Osteocyte (in vitro differentiated cells): ENCODE measurements around the gene MSX2. TPM values are rescaled to one million over a fixed set of nuclear protein-coding genes. Genes with fewer than 3 reads are reported as not detected.
A peak's percentile ranks its signal among the peaks of the same experiment; 100 is the strongest.

ENCODE experiments used
- DNase-seq: peaks from one replicate; pipeline ENCODE4 v3.0.0; 2021; ENCODE audit warnings: mixed read lengths; ENCODE audit not compliant: unreplicated experiment; ENCODE audit errors: extremely low spot score
- H3K27ac Mint-ChIP-seq: one replicate; pipeline ENCODE4 v1.8.0; 2021; ENCODE audit warnings: mild to moderate bottlenecking, mixed read lengths; ENCODE audit not compliant: unreplicated experiment
- H3K27me3 Mint-ChIP-seq: one replicate; pipeline ENCODE4 v1.8.0; 2021; ENCODE audit warnings: mixed read lengths; ENCODE audit not compliant: unreplicated experiment
- H3K36me3 Mint-ChIP-seq: one replicate; pipeline ENCODE4 v1.8.0; 2021; ENCODE audit warnings: mixed read lengths; ENCODE audit not compliant: unreplicated experiment
- H3K4me1 Mint-ChIP-seq: one replicate; pipeline ENCODE4 v1.8.0; 2021; ENCODE audit warnings: mixed read lengths; ENCODE audit not compliant: unreplicated experiment
- H3K4me3 Mint-ChIP-seq: one replicate; pipeline ENCODE4 v1.8.0; 2021; ENCODE audit warnings: mild to moderate bottlenecking, moderate library complexity, mixed read lengths; ENCODE audit not compliant: unreplicated experiment
- H3K9me3 Mint-ChIP-seq: one replicate; pipeline ENCODE4 v1.8.0; 2021; ENCODE audit warnings: mixed read lengths; ENCODE audit not compliant: unreplicated experiment
- total RNA-seq: library from RNA; stranded (reverse); gene quantifications from 2 replicates; pipeline ENCODE4 v1.2.1, GENCODE V29; 2021
- TF ChIP-seq, protein P1 (sequence below): fragments of 200-600 bp; sonication (generic); IDR thresholded peaks from 2 replicates; pipeline ENCODE4 v1.5.0; 2021; ENCODE audit warnings: antibody characterized with exemption, mild to moderate bottlenecking, moderate library complexity

MSX2 gene
- total RNA-seq, 1 donor from 2014 or later = 31.9 TPM

DNA sequence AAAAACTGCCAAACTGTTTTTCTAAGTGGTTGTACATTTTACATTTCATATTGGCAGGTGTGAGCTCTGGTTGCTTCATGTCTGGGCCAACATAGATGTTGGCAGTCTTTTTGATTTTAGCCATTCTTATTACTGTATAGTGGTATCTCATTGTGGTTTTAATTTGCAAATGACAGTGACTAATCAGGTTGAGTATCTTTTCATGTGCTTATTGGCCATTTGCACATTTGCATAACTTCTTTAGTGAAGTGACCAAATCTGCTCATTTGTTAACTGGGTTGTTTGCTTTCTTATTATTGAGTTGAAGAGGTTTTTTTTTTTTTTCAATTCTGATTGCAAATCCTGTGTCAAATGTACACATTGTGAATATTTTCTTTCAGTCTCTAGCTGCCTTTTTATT is 36.9 kb upstream of the MSX2 start:
- H3K9me3 Mint-ChIP-seq = no peaks in the 10 kb centered on the region
- no peak for DNase-seq

DNA sequence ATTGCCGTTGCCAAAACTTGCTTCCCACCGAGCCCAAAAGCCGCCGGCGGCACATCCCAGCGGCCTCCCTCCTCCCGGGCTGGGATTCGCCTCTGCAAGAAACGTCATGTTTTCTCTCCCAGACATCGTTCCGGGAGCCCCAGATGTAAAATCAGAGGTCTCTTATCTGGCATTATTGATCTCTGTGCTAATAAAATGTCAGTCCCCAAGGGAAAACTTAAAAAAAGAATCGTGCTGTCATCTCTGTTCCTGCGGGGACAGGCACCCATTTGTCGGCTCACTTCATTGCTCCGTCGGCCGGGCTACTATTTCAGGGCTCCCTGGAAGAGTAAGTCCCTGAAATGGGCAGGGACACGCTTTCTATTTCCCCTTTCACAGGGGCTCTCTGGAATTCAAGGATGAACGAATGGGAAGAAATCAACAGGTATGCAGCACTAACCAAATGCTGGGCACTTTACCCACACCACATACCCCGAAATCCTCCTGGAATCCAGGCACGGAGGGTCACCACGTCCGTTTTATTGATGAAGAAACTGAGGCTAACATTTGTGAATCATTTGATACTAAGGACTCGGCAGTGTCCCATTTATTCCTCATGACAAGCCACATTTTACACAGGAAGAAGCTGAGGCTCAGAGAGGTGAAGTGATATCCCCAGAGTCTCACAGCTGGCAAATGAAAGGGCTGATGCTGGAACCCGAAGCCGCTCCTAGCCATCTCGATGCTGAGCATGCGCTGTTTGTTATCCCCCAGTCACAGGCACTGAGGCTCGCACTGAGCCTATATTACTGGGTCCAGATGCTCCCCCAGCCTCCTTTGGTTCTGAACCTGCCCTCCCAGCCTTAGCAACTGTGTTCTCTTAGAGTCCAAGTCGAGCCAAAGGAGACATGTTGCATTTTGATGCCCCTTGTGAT is 35.7 kb upstream of the MSX2 start:
- TF ChIP-seq, protein P1, sequence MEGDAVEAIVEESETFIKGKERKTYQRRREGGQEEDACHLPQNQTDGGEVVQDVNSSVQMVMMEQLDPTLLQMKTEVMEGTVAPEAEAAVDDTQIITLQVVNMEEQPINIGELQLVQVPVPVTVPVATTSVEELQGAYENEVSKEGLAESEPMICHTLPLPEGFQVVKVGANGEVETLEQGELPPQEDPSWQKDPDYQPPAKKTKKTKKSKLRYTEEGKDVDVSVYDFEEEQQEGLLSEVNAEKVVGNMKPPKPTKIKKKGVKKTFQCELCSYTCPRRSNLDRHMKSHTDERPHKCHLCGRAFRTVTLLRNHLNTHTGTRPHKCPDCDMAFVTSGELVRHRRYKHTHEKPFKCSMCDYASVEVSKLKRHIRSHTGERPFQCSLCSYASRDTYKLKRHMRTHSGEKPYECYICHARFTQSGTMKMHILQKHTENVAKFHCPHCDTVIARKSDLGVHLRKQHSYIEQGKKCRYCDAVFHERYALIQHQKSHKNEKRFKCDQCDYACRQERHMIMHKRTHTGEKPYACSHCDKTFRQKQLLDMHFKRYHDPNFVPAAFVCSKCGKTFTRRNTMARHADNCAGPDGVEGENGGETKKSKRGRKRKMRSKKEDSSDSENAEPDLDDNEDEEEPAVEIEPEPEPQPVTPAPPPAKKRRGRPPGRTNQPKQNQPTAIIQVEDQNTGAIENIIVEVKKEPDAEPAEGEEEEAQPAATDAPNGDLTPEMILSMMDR = no peak
- Mint-ChIP-seq H3K27me3 (peaks cover 62% of the 10 kb centered on the region), H3K4me3 (peak overlapping the region; percentile 60)

More for the DNA sequence above, 36.9 kb upstream of the MSX2 start:
- Mint-ChIP-seq H3K27me3 (peaks cover 64% of the 10 kb centered on the region), H3K4me3 (no peak overlapping the region), H3K4me1 (peaks cover 18% of the 10 kb centered on the region), H3K36me3 (no peaks in the 10 kb centered on the region), H3K27ac (no peak overlapping the region)
- TF ChIP-seq, protein P1 = no peak

DNA sequence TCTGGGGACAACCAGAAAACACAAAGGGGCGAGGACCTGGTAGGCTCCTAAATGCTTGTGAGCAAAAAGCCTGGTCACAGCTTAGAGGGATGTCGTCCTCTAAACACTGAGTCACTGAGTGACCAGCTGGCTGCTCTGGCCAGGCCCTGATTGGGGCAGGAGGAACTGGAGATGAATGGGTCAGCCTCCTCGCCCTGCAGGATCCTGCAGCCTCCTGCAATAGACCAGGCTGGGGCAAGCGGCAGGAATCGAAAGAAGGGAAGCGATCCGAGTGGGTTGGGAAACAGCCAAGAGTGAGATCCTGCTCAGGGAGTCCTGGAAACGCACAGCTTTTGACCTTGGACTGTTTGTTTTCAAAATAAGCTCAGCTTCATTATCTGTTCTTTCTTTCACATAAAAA is 34.1 kb upstream of the MSX2 start:
- TF ChIP-seq, protein P1 = no peak
- H3K27me3 Mint-ChIP-seq = peaks cover 54% of the 10 kb centered on the region
- H3K36me3 Mint-ChIP-seq = no peaks in the 10 kb centered on the region
- no peak overlapping the region for H3K4me3 Mint-ChIP-seq
- H3K9me3 Mint-ChIP-seq = no peaks in the 10 kb centered on the region
- DNase-seq = no peak
- peaks cover 39% of the 10 kb centered on the region for H3K4me1 Mint-ChIP-seq
- no peak overlapping the region for H3K27ac Mint-ChIP-seq

More for the DNA sequence above, 35.7 kb upstream of the MSX2 start:
- Mint-ChIP-seq H3K4me1 (peaks cover 30% of the 10 kb centered on the region), H3K9me3 (no peaks in the 10 kb centered on the region), H3K36me3 (no peaks in the 10 kb centered on the region), H3K27ac (no peak overlapping the region)
- DNase-seq = no peak

DNA sequence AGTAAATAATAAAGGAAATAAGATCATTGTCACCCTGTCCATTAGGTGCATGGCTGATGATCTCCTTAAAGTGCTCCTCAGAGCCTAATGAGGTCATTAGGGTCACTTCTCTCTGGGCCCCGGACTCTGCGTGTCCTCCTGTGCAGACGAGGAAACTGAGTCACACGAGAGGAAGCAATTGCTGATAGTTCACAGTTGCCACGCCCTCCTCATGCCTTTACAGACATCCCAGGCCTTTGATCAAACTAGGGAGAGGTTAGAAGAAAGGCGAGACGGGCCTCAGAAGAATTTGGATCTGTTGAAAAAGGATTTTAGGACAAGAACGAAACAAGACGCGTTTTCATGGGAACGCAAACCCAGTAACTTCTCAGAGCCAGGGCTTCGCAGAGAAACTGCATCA is 32.0 kb upstream of the MSX2 start:
- no peaks in the 10 kb centered on the region for H3K9me3 Mint-ChIP-seq
- H3K27me3 Mint-ChIP-seq = peaks cover 38% of the 10 kb centered on the region
- H3K4me1 Mint-ChIP-seq = peaks cover 40% of the 10 kb centered on the region
- no peaks in the 10 kb centered on the region for H3K36me3 Mint-ChIP-seq
- DNase-seq = no peak
- TF ChIP-seq, protein P1 = no peak
- H3K4me3 Mint-ChIP-seq = no peak overlapping the region
- H3K27ac Mint-ChIP-seq = no peak overlapping the region

DNA sequence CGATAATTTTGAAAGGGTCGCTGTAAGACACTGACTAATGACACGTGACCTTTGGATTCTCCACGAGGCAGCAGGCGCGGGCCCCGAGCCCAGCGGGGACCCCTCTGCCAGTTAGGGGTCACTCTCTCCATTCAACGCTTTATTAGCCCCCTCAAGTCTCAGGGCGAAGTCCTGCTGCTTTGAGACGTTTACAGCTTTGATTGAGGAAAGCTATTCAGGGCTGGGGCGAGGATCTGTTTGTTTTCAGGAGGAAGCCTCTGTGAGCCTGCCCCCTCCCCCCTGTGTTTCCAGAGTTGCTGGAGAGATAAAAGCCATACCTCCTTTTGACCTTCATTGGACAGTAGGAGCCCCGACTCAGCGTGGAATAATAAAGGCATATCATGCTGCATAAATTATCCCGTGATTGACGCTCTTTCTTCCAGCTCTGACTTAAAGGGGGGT is 31.4 kb upstream of the MSX2 start:
- TF ChIP-seq, protein P1 = no peak
- Mint-ChIP-seq H3K4me3 (no peak overlapping the region), H3K27me3 (peaks cover 32% of the 10 kb centered on the region), H3K9me3 (no peaks in the 10 kb centered on the region), H3K4me1 (peaks cover 39% of the 10 kb centered on the region), H3K36me3 (no peaks in the 10 kb centered on the region), H3K27ac (no peak overlapping the region)
- DNase-seq = no peak
